ENCODE measurements around the gene ZER1. TPM values are rescaled to one million over a fixed set of nuclear protein-coding genes. Genes with fewer than 3 reads are reported as not detected.
A peak's percentile ranks its signal among the peaks of the same experiment; 100 is the strongest.
"Not testable (repeated sequence)": the region's sequence is repeated elsewhere in the genome, so short reads cannot be mapped to it uniquely, and the experiment has no call there.

The ZER1 gene
- total RNA-seq, 3 donors from 2014 or later (not counting 1 experiment from before 2014, with no cell fraction given) = 35.0 to 37.4 (median 35.2) TPM

DNA sequence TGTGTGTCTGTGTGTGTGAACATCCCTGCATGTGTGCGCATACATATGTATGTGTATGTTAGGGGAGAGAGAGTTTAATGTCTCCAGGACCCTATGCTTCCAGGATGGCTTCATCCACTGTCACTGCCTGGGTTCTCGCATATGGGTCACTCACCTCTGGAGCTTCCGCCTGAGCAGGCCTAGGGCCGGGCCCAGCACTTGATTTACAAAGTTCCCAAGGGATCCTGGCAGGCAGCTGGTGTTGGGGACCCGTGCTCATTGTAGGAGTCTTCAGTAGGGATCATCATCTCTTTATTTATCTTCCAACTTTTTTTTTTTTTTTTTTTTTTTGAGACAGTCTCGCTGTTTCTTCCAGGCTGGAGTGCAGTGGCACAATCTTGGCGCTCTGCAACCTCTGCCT, 28.3 kb upstream of the ZER1 start:
- TF ChIP-seq, protein P1, sequence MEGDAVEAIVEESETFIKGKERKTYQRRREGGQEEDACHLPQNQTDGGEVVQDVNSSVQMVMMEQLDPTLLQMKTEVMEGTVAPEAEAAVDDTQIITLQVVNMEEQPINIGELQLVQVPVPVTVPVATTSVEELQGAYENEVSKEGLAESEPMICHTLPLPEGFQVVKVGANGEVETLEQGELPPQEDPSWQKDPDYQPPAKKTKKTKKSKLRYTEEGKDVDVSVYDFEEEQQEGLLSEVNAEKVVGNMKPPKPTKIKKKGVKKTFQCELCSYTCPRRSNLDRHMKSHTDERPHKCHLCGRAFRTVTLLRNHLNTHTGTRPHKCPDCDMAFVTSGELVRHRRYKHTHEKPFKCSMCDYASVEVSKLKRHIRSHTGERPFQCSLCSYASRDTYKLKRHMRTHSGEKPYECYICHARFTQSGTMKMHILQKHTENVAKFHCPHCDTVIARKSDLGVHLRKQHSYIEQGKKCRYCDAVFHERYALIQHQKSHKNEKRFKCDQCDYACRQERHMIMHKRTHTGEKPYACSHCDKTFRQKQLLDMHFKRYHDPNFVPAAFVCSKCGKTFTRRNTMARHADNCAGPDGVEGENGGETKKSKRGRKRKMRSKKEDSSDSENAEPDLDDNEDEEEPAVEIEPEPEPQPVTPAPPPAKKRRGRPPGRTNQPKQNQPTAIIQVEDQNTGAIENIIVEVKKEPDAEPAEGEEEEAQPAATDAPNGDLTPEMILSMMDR (IDR thresholded peaks at IDR 0.05) = no peak
- no peak overlapping the region for H3K4me3 ChIP-seq (ENCODE audit: low read length)
- no peaks in the 10 kb centered on the region for H3K4me1 ChIP-seq (ENCODE audit: control insufficient read depth, insufficient read depth, low read length)
- no peaks in the 10 kb centered on the region for H3K27me3 ChIP-seq (ENCODE audit: control insufficient read depth, insufficient read depth, low read length)
- intact Hi-C loops (cut with micrococcal nuclease) = no loop called here
- Mint-ChIP-seq H3K4me1 (peaks cover 0 to 5% of the 10 kb centered on the region in 2 donors), H3K36me3 (no peaks in the 10 kb centered on the region), H3K27ac (no peak overlapping the region), H3K4me3 (no peak overlapping the region), H3K9me3 (no peaks in the 10 kb centered on the region), H3K27me3 (ENCODE audit: low read depth in 2 of 2) (no peaks in the 10 kb centered on the region)
- peaks cover 57% of the 10 kb centered on the region for H3K36me3 ChIP-seq (ENCODE audit: control insufficient read depth, insufficient read depth, low read length)
- ATAC-seq (no peak), DNase-seq (no peak)
- WGBS (ENCODE audit: insufficient coverage) = over 99% methylated on average over 7 of the region's 7 CpGs
- H3K9me3 ChIP-seq (ENCODE audit: control insufficient read depth, insufficient read depth, low read length) = no peaks in the 10 kb centered on the region
- H3K27ac ChIP-seq (ENCODE audit: low read length) = no peak overlapping the region

DNA sequence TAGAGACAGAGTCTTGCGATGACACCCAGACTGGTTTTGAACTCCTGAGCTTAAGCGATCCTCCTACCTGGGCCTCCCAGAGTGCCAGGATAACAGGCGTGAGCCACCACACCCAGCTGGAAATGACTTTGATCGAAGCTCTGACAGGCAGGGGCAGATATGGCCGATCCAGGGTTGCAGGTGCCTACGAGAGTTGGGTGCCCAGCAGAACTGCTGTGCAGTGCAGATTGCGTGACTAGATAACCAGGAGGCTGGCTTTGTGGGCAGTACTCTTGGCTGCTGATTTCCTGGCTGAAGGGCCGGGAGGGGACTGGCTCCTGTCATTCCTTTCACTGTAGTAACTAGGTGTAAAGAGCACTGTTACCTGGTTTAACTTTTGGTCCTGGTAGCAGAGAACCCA, 27.2 kb upstream of the ZER1 start:
- H3K27ac Mint-ChIP-seq = peak overlapping the region in 1 of 2 donors; percentile 18
- TF ChIP-seq, protein P1 (IDR thresholded peaks at IDR 0.05) = no peak
- WGBS (ENCODE audit: insufficient coverage) = 69% methylated on average over 8 of the region's 8 CpGs
- Histone ChIP-seq H3K4me1 (ENCODE audit: control insufficient read depth, insufficient read depth, low read length) (no peaks in the 10 kb centered on the region), H3K4me3 (ENCODE audit: low read length) (no peak overlapping the region), H3K36me3 (ENCODE audit: control insufficient read depth, insufficient read depth, low read length) (peaks cover 58% of the 10 kb centered on the region), H3K9me3 (ENCODE audit: control insufficient read depth, insufficient read depth, low read length) (no peaks in the 10 kb centered on the region), H3K27ac (ENCODE audit: low read length) (no peak overlapping the region), H3K27me3 (ENCODE audit: control insufficient read depth, insufficient read depth, low read length) (no peaks in the 10 kb centered on the region)
- peaks cover under 1 to 7% of the 10 kb centered on the region in 2 donors for H3K4me1 Mint-ChIP-seq
- H3K36me3 Mint-ChIP-seq = no peaks in the 10 kb centered on the region
- no peak overlapping the region for H3K4me3 Mint-ChIP-seq
- no peak for DNase-seq
- ATAC-seq = no peak
- H3K9me3 Mint-ChIP-seq = no peaks in the 10 kb centered on the region
- intact Hi-C loops (cut with micrococcal nuclease) = no loop called here
- no peaks in the 10 kb centered on the region for H3K27me3 Mint-ChIP-seq (ENCODE audit: low read depth in 2 of 2)

DNA sequence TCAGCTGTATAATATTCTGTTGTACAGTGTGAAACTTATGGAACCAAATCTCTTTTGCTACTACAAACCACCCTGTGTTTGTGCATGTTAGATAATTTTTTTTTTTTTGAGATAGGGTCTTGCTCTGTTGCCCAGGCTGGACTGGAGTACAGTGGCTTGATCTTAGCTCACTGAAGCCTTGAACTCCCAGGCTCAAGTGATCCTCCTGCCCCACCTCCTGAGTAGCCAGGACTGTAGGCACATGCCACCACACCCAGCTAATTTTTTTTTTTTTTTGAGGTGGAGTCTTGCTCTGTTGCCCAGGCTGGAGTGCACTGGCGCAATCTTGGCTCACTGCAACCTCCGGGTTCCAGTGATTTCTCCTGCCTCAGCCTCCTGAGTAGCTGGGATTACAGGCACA, 23.2 kb upstream of the ZER1 start:
- H3K27ac Mint-ChIP-seq; H3K4me3 Mint-ChIP-seq; H3K4me1 ChIP-seq (ENCODE audit: control insufficient read depth, insufficient read depth, low read length); H3K27me3 Mint-ChIP-seq (ENCODE audit: low read depth in 2 of 2); H3K27me3 ChIP-seq (ENCODE audit: control insufficient read depth, insufficient read depth, low read length); H3K9me3 ChIP-seq (ENCODE audit: control insufficient read depth, insufficient read depth, low read length); H3K36me3 Mint-ChIP-seq; DNase-seq; intact Hi-C loops (cut with micrococcal nuclease); H3K9me3 Mint-ChIP-seq; H3K4me3 ChIP-seq (ENCODE audit: low read length); H3K27ac ChIP-seq (ENCODE audit: low read length); ATAC-seq: not testable (repeated sequence)
- 44% methylated on average over 2 of the region's 2 CpGs for WGBS (ENCODE audit: insufficient coverage)
- H3K4me1 Mint-ChIP-seq = peaks cover 11 to 21% of the 10 kb centered on the region in 2 donors
- H3K36me3 ChIP-seq (ENCODE audit: control insufficient read depth, insufficient read depth, low read length) = peaks cover 66% of the 10 kb centered on the region

DNA sequence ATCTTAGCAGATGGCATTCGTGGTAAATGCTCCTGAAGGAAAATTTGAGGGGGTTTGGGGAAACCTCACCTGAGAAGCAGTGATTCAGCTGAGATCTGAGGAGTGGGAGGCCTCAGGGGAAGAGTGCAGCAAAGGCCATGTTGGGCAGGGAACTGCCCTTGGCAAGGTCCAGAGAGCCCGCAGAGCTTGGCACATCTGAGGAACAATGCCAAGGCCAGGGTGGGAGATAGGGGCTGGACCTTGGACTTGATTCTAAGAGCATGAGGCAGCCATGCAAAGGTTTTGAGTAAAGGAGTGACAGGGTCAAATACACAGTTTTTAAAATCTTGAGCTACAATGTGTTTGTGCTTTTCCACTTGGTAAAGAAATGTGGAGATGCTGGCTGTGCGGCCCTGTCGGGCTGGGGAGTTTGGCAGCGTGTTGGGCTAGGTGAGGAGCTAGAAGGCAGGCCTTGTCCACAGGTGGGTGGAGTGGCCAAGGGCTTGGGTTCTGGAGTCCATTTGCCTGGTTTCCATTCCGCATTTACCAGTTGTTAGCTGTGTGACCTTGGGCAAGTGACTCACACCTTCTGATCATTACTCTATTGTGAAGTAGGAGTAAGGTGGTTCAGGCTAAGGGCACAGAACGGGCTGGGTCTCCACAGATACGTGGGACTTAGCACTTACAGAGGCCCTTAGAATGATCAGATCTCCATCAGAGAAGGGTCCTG, 21.4 kb upstream of the ZER1 start:
- Mint-ChIP-seq H3K27ac (peak overlapping the region in 1 of 2 donors; percentile 69), H3K9me3 (no peaks in the 10 kb centered on the region), H3K4me1 (peaks cover 17 to 30% of the 10 kb centered on the region in 2 donors), H3K36me3 (peaks cover 6% of the 10 kb centered on the region), H3K27me3 (ENCODE audit: low read depth in 2 of 2) (no peaks in the 10 kb centered on the region), H3K4me3 (no peak overlapping the region)
- 96% methylated on average over 8 of the region's 8 CpGs for WGBS (ENCODE audit: insufficient coverage)
- Histone ChIP-seq H3K4me3 (ENCODE audit: low read length) (no peak overlapping the region), H3K27ac (ENCODE audit: low read length) (no peak overlapping the region), H3K9me3 (ENCODE audit: control insufficient read depth, insufficient read depth, low read length) (no peaks in the 10 kb centered on the region), H3K4me1 (ENCODE audit: control insufficient read depth, insufficient read depth, low read length) (peaks cover 4% of the 10 kb centered on the region), H3K27me3 (ENCODE audit: control insufficient read depth, insufficient read depth, low read length) (no peaks in the 10 kb centered on the region), H3K36me3 (ENCODE audit: control insufficient read depth, insufficient read depth, low read length) (peaks cover 54% of the 10 kb centered on the region)
- ATAC-seq (no peak), DNase-seq (no peak)
- TF ChIP-seq, protein P1 (IDR thresholded peaks at IDR 0.05) = no peak
- intact Hi-C loops (cut with micrococcal nuclease) = no loop called here
